Esophagus muscularis mucosa (tissue), 4 donors: ENCODE measurements around the gene ECI2. TPM values are rescaled to one million over a fixed set of nuclear protein-coding genes. Genes with fewer than 3 reads are reported as not detected.

Experiments used
- DNase-seq: peaks from one replicate; pipeline ENCODE4 v3.0.0-alpha.2; 2017; ENCODE audit errors: extremely low spot score
- H3K27ac ChIP-seq, 4 donors: fragments of 200-600 bp; sonication (generic); replicated peaks in 1 of 4; 1 replicate in 3 of 4; 2 replicates in 1 of 4; pipeline ENCODE4 v1.5.1; 2016 to 2019; ENCODE audit warnings: mild to moderate bottlenecking in 1 of 4
- H3K27me3 ChIP-seq, 4 donors: fragments of 200-600 bp; sonication (generic); one replicate each; pipeline versions ENCODE4 v1.5.1 to v1.6.0; 2016 to 2019
- H3K36me3 ChIP-seq, 4 donors: fragments of 200-600 bp; sonication (generic); one replicate each; pipeline ENCODE4 v1.5.1; 2016 to 2019
- H3K4me1 ChIP-seq, 4 donors: fragments of 200-600 bp; sonication (generic); one replicate each; pipeline ENCODE4 v1.5.1; 2016 to 2019
- H3K4me3 ChIP-seq, 4 donors: fragments of 200-600 bp; sonication (generic); 1 replicate in 2 of 4; 2 replicates in 2 of 4; pipeline ENCODE4 v1.5.1; 2016 to 2019; ENCODE audit warnings: mild to moderate bottlenecking in 4 of 4, moderate library complexity in 1 of 4
- H3K9me3 ChIP-seq, 4 donors: fragments of 200-600 bp; sonication (generic); 1 replicate in 3 of 4; 2 replicates in 1 of 4; pipeline ENCODE4 v1.5.1; 2016 to 2019
- CTCF ChIP-seq, 3 experiments: fragments of 200-600 bp in 2 of 3; fragments of 450-650 bp in 1 of 3; sonication (generic) in 2 of 3; IDR thresholded peaks; one replicate each; pipeline ENCODE4 v1.5.1; 2017 to 2019; ENCODE audit warnings: antibody characterized with exemption in 3 of 3, mild to moderate bottlenecking in 2 of 3, moderate library complexity in 1 of 3
- EP300 ChIP-seq: sonication (generic); formaldehyde crosslinking; IDR thresholded peaks from one replicate; pipeline ENCODE4 v1.6.1; 2017; ENCODE audit warnings: antibody characterized with exemption
- POLR2A ChIP-seq: fragments of 450-650 bp; IDR thresholded peaks from one replicate; pipeline ENCODE4 v1.6.1; 2017; ENCODE audit warnings: antibody characterized with exemption, moderate library complexity, mild to moderate bottlenecking, low read depth
- POLR2AphosphoS5 ChIP-seq, 2 donors: sonication (generic); formaldehyde crosslinking; IDR thresholded peaks; one replicate each; pipeline ENCODE4 v1.6.1; 2017; ENCODE audit warnings: antibody characterized with exemption in 2 of 2
- WGBS: methylation state at CpG from one replicate; pipeline ENCODE4 v1.1.5; 2018; 5-methylcytosine and 5-hydroxymethylcytosine counted together
- intact Hi-C: fragments of 100-400 bp; cut with DNase I; formaldehyde crosslinking; loops from one replicate; pipeline ENCODE4 v1.15.1; 2023
- total RNA-seq, 4 donors: library from RNA; depleted of rRNA; stranded (reverse); fragments of >200 nt; gene quantifications; one replicate each; pipeline versions ENCODE4 v1.1.0 to v1.2.1, GENCODE V29; 2016

Gene ECI2
- total RNA-seq, 4 donors from 2014 or later, result 35.8 to 47.8 (median 43.8) TPM

- peaks cover 0 to 4% (median 2%) of the 10 kb centered on the region in 4 donors for H3K9me3 ChIP-seq
- H3K36me3 ChIP-seq, result no peaks in the 10 kb centered on the region
- H3K27ac ChIP-seq, result no peak overlapping the region
- 58% methylated on average over 8 of the region's 8 CpGs for WGBS
- H3K27me3 ChIP-seq, result no peaks in the 10 kb centered on the region
- DNase-seq, result peak; percentile 62
- no peaks in the 10 kb centered on the region for H3K4me1 ChIP-seq
- H3K4me3 ChIP-seq, result no peak overlapping the region
- no peak for TF ChIP-seq CTCF (IDR thresholded peaks at IDR 0.05)
- TF ChIP-seq POLR2AphosphoS5 (IDR thresholded peaks at IDR 0.05), result no peak
- TF ChIP-seq EP300, result no peak
- intact Hi-C loops, result no loop called here
These were observed 33.8 kb upstream of the ECI2 start for GRCh38 chr6:4169028-4169789.

- DNase-seq, result no peak
- no peak overlapping the region for H3K27ac ChIP-seq
- no peaks in the 10 kb centered on the region for H3K36me3 ChIP-seq
- H3K9me3 ChIP-seq, result peaks cover 0 to 4% (median 2%) of the 10 kb centered on the region in 4 donors
- TF ChIP-seq POLR2AphosphoS5 (IDR thresholded peaks at IDR 0.05), result no peak
- TF ChIP-seq CTCF (IDR thresholded peaks at IDR 0.05), result no peak
- no peak for TF ChIP-seq POLR2A
- no peak for TF ChIP-seq EP300
- intact Hi-C loops, result no loop called here
- 90% methylated on average over 1 of the region's 1 CpG for WGBS
- no peaks in the 10 kb centered on the region for H3K4me1 ChIP-seq
- H3K27me3 ChIP-seq, result no peaks in the 10 kb centered on the region
- no peak overlapping the region for H3K4me3 ChIP-seq
These were observed 32.5 kb upstream of the ECI2 start for GRCh38 chr6:4167833-4168232.

- intact Hi-C loops, result no loop called here
- TF ChIP-seq POLR2AphosphoS5 (IDR thresholded peaks at IDR 0.05), result no peak
- no peak for TF ChIP-seq CTCF (IDR thresholded peaks at IDR 0.05)
- TF ChIP-seq POLR2A, result no peak
- TF ChIP-seq EP300, result no peak
- Histone ChIP-seq H3K27ac (no peak overlapping the region), H3K4me1 (no peaks in the 10 kb centered on the region), H3K36me3 (no peaks in the 10 kb centered on the region), H3K27me3 (no peaks in the 10 kb centered on the region), H3K9me3 (peaks cover 0 to 4% (median 2%) of the 10 kb centered on the region in 4 donors), H3K4me3 (no peak overlapping the region)
- no peak for DNase-seq
- 93% methylated on average over 6 of the region's 6 CpGs for WGBS
These were observed 31.7 kb upstream of the ECI2 start for GRCh38 chr6:4167123-4167522.

- Histone ChIP-seq H3K36me3 (no peaks in the 10 kb centered on the region), H3K27me3 (no peaks in the 10 kb centered on the region), H3K9me3 (peaks cover 0 to 4% (median 2%) of the 10 kb centered on the region in 4 donors), H3K4me1 (no peaks in the 10 kb centered on the region), H3K27ac (no peak overlapping the region), H3K4me3 (no peak overlapping the region)
- DNase-seq, result no peak
- TF ChIP-seq CTCF (IDR thresholded peaks at IDR 0.05) (no peak), EP300 (no peak), POLR2A (no peak), POLR2AphosphoS5 (IDR thresholded peaks at IDR 0.05) (no peak)
- intact Hi-C loops, result no loop called here
- WGBS, result 88% methylated on average over 6 of the region's 6 CpGs
These were observed 29.1 kb upstream of the ECI2 start for GRCh38 chr6:4164456-4164855.

- intact Hi-C loops, result no loop called here
- no peaks in the 10 kb centered on the region for H3K36me3 ChIP-seq
- whole genome bisulfite sequencing, result 96% methylated on average over 4 of the region's 4 CpGs
These were observed 28.7 kb upstream of the ECI2 start for GRCh38 chr6:4164117-4164442.

More at GRCh38 chr6:4164117-4164442, 28.7 kb upstream of the ECI2 start:
- no peaks in the 10 kb centered on the region for H3K4me1 ChIP-seq
- TF ChIP-seq POLR2AphosphoS5 (IDR thresholded peaks at IDR 0.05) (no peak), POLR2A (no peak), CTCF (IDR thresholded peaks at IDR 0.05) (no peak), EP300 (no peak)
- no peak overlapping the region for H3K4me3 ChIP-seq
- H3K9me3 ChIP-seq, result peaks cover 0 to 4% (median 2%) of the 10 kb centered on the region in 4 donors
- no peak for DNase-seq
- no peak overlapping the region for H3K27ac ChIP-seq
- no peaks in the 10 kb centered on the region for H3K27me3 ChIP-seq
